HEK293T (cell line): ENCODE results near the gene BAHCC1.

ENCODE experiments used
- ARNT ChIP-seq: fragments of 450-650 bp; IDR thresholded peaks from 2 replicates; pipeline ENCODE4 v1.6.1; 2017; ENCODE audit warnings: mild to moderate bottlenecking
- BHLHE40 ChIP-seq: fragments of 450-650 bp; IDR thresholded peaks from 2 replicates; pipeline ENCODE4 v1.6.1; 2016; ENCODE audit warnings: mild to moderate bottlenecking, moderate library complexity, borderline replicate concordance
- FOXA1 ChIP-seq: fragments of 450-650 bp; IDR thresholded peaks from 2 replicates; pipeline ENCODE4 v1.6.1; 2016; ENCODE audit warnings: mild to moderate bottlenecking
- LEF1 ChIP-seq: fragments of 450-650 bp; IDR thresholded peaks from 2 replicates; pipeline ENCODE4 v1.6.1; 2017; ENCODE audit warnings: mild to moderate bottlenecking, borderline replicate concordance
- PKNOX1 ChIP-seq: fragments of 450-650 bp; IDR thresholded peaks from 2 replicates; pipeline ENCODE4 v1.6.1; 2016
- SP1 ChIP-seq: fragments of 450-650 bp; IDR thresholded peaks from 2 replicates; pipeline ENCODE4 v1.6.1; 2017
- SUZ12 ChIP-seq: fragments of 450-650 bp; IDR thresholded peaks from 2 replicates; pipeline ENCODE4 v1.6.1; 2016; ENCODE audit warnings: mild to moderate bottlenecking
- TARDBP ChIP-seq: fragments of 450-650 bp; IDR thresholded peaks from 2 replicates; pipeline ENCODE4 v1.6.1; 2016

- no peak for TF ChIP-seq TARDBP
- no peak for TF ChIP-seq FOXA1
- TF ChIP-seq SP1: no peak
- no peak for TF ChIP-seq PKNOX1
- no peak for TF ChIP-seq BHLHE40
- no peak for TF ChIP-seq LEF1
- TF ChIP-seq SUZ12: no peak
- no peak for TF ChIP-seq ARNT
Measured at GRCh38 chr17:81413497-81414135, 18.4 kb downstream of the BAHCC1 start.
